ENCODE measurements around the gene MEIS2.

- TF ChIP-seq CTCF (IDR thresholded peaks at IDR 0.05): no peak
- no peak for TF ChIP-seq POLR2A (IDR thresholded peaks at IDR 0.05)
- TF ChIP-seq POLR2AphosphoS5 (IDR thresholded peaks at IDR 0.05): no peak
- TF ChIP-seq EP300 (IDR thresholded peaks at IDR 0.05): no peak
These were observed 13.8 kb downstream of the MEIS2 start for GRCh38 chr15:37086521-37086920.
